Adrenal gland (tissue), 12 donors: ENCODE data around the gene ETFB. TPM values are rescaled to one million over a fixed set of nuclear protein-coding genes. Genes with fewer than 3 reads are reported as not detected.
A peak's percentile ranks its signal among the peaks of the same experiment; 100 is the strongest.

Source experiments
- DNase-seq, 7 donors: peaks; one replicate each; pipeline ENCODE4 v3.0.0-alpha.2; 2019 to 2020
- H3K27ac ChIP-seq, 5 donors: fragments of 200-600 bp; sonication (generic) in 4 of 5; 1 replicate in 3 of 5; 2 replicates in 2 of 5; pipeline versions ENCODE4 v1.5.1 to v1.8.0; 2016 to 2020; ENCODE audit warnings: mild to moderate bottlenecking in 1 of 5
- H3K27me3 ChIP-seq: fragments of 200-600 bp; 2 replicates; pipeline ENCODE4 v1.8.0; 2021
- H3K36me3 ChIP-seq, 2 donors: fragments of 200-600 bp; replicated peaks in 1 of 2; 1 replicate in 1 of 2; 2 replicates in 1 of 2; pipeline versions ENCODE4 v1.5.1 to v1.8.0; 2018 to 2022
- H3K4me1 ChIP-seq, 2 donors: fragments of 200-600 bp; replicated peaks in 1 of 2; 1 replicate in 1 of 2; 2 replicates in 1 of 2; pipeline versions ENCODE4 v1.5.1 to v1.8.0; 2018 to 2021
- H3K4me3 ChIP-seq, 4 donors: fragments of 200-600 bp; sonication (generic) in 3 of 4; one replicate each; pipeline ENCODE4 v1.5.1; 2016 to 2018
- H3K9me3 ChIP-seq, 3 donors: fragments of 200-600 bp; sonication (generic) in 1 of 3; replicated peaks in 1 of 3; 1 replicate in 2 of 3; 2 replicates in 1 of 3; pipeline versions ENCODE4 v1.5.1 to v1.8.0; 2016 to 2021
- CTCF ChIP-seq, 6 experiments: fragments of 450-650 bp in 4 of 6; fragments of 200-600 bp in 2 of 6; sonication (generic) in 1 of 6; IDR thresholded peaks; 1 replicate in 5 of 6; 2 replicates in 1 of 6; pipeline versions ENCODE4 v1.5.1 to v1.8.0; 2016 to 2021; ENCODE audit warnings: antibody characterized with exemption in 6 of 6, mild to moderate bottlenecking in 2 of 6, moderate library complexity in 1 of 6
- POLR2A ChIP-seq, 2 donors: fragments of 450-650 bp; IDR thresholded peaks; one replicate each; pipeline ENCODE4 v1.6.1; 2017; ENCODE audit warnings: antibody characterized with exemption in 2 of 2, mild to moderate bottlenecking in 2 of 2, moderate library complexity in 1 of 2
- WGBS, 4 donors: extraction: QIAGEN DNeasy Blood & Tissue Kit in 2 of 4; methylation state at CpG; one replicate each; pipeline versions ENCODE4 v1.1.5 to v1.1.7; 2013 to 2017; 5-methylcytosine and 5-hydroxymethylcytosine counted together
- intact Hi-C, 2 donors: fragments of 100-400 bp; cut with DNase I; formaldehyde crosslinking; loops; one replicate each; pipeline versions ENCODE4 v1.14.1 to v1.15.0; 2022 to 2023
- polyA plus RNA-seq, 3 donors: library from polyadenylated mRNA; stranded (reverse); fragments of 200-250 nt in 2 of 3; fragments of 350-450 nt in 1 of 3; fragmentation: Illumina TruSeq in 1 of 3; extraction: RNeasy Lipid Tissue Mini Kit (QIAGEN cat#74804) in 1 of 3; gene quantifications; one replicate each; pipeline ENCODE4 v1.2.3, GENCODE V29; 2013 to 2014
- total RNA-seq, 9 donors: library from RNA; depleted of rRNA in 4 of 9; stranded (reverse); fragments of >200 nt in 4 of 9; fragments of 120-200 nt in 1 of 9; fragmentation: NEBNext Ultra II Directional in 1 of 9; extraction: Animal tissue kit (Norgen Biotek cat#: 25700) in 1 of 9; gene quantifications; one replicate each; pipeline versions ENCODE4 v1.1.0 to v1.2.4, GENCODE V29; 2013 to 2023
- donor health status: healthy with polysubstance abuse.
- donor health status: Bipolar disorder and iron deficiency.
- donor health status: DM: yes; HTN: yes; CAD: no.
- donor health status: DM: no; HTN: no; CAD: no.
- donor health status: DM: no; HTN: no; CAD: no.
- donor health status: DM: yes; HTN: yes; CAD: no.

The ETFB gene
- total and polyA plus RNA-seq, 12 donors = 110 to 470 (median 240) TPM

GRCh38 chr19:51377422-51377821 is 11.2 kb upstream of the ETFB start:
- DNase-seq = no peak
- intact Hi-C loops = no loop called here
- H3K36me3 ChIP-seq = no peaks in the 10 kb centered on the region
- 80 to 92% (median 85%) methylated on average over 2 of the region's 2 CpGs for WGBS, 4 donors
- H3K9me3 ChIP-seq = no peaks in the 10 kb centered on the region
- no peaks in the 10 kb centered on the region for H3K27me3 ChIP-seq
- no peak overlapping the region for H3K4me3 ChIP-seq
- no peaks in the 10 kb centered on the region for H3K4me1 ChIP-seq
- no peak for TF ChIP-seq CTCF (IDR thresholded peaks at IDR 0.05)
- TF ChIP-seq POLR2A (IDR thresholded peaks at IDR 0.05) = no peak
- no peak overlapping the region for H3K27ac ChIP-seq

- Histone ChIP-seq H3K4me1 (no peaks in the 10 kb centered on the region), H3K9me3 (no peaks in the 10 kb centered on the region), H3K4me3 (no peak overlapping the region), H3K27ac (no peak overlapping the region), H3K36me3 (no peaks in the 10 kb centered on the region), H3K27me3 (no peaks in the 10 kb centered on the region)
- WGBS, 4 donors = 49 to 66% (median 56%) methylated on average over 6 to 11 of the region's 11 CpGs
- intact Hi-C loops = no loop called here
- TF ChIP-seq CTCF (IDR thresholded peaks at IDR 0.05) (no peak), POLR2A (IDR thresholded peaks at IDR 0.05) (no peak)
- DNase-seq = peak in 1 of 7 donors; percentile 20
Measured at GRCh38 chr19:51375504-51376221, 9.5 kb upstream of the ETFB start.

GRCh38 chr19:51372649-51373504 is 6.7 kb upstream of the ETFB start, which contains the start of gene NKG7:
Gene NKG7, minus strand, starts transcription at chr19:51372654. Its CDS starts 119 bp downstream, at chr19:51372535.
- no peaks in the 10 kb centered on the region for H3K27me3 ChIP-seq
- H3K4me3 ChIP-seq = no peak within 1 kb of the TSS
- H3K36me3 ChIP-seq = no peaks in the 10 kb centered on the region
- no peaks in the 10 kb centered on the region for H3K9me3 ChIP-seq
- TF ChIP-seq POLR2A (IDR thresholded peaks at IDR 0.05) = no peak
- no peak for TF ChIP-seq CTCF (IDR thresholded peaks at IDR 0.05)
- H3K4me1 ChIP-seq = peaks cover 0 to 5% of the 10 kb centered on the region in 2 donors
- no peak within 1 kb of the TSS for H3K27ac ChIP-seq
- no peak for DNase-seq
- intact Hi-C loops = no loop called here
- WGBS, 4 donors = 55 to 71% (median 62%) methylated on average over 7 to 9 of the region's 9 CpGs

- DNase-seq = no peak
- TF ChIP-seq CTCF (IDR thresholded peaks at IDR 0.05) (no peak), POLR2A (IDR thresholded peaks at IDR 0.05) (no peak)
- Histone ChIP-seq H3K4me1 (peaks cover 0 to 5% of the 10 kb centered on the region in 2 donors), H3K27ac (no peak overlapping the region), H3K27me3 (no peaks in the 10 kb centered on the region), H3K4me3 (no peak overlapping the region), H3K36me3 (no peaks in the 10 kb centered on the region), H3K9me3 (no peaks in the 10 kb centered on the region)
- intact Hi-C loops = no loop called here
- 76 to 94% (median 82%) methylated on average over 3 to 18 of the region's 18 CpGs for WGBS, 4 donors
Measured at GRCh38 chr19:51372021-51372648, 5.9 kb upstream of the ETFB start.
